ENCODE data around the gene ELP4.
"Not testable (repeated sequence)": the region's sequence is repeated elsewhere in the genome, so short reads cannot be mapped to it uniquely, and the experiment has no call there.

Gene ELP4

GRCh38 chr11:31555938-31556337, 46.4 kb downstream of the ELP4 start:
- no peak for DNase-seq (ENCODE audit: low read depth in 3 of 3)

- no peak for DNase-seq (ENCODE audit: low read depth in 3 of 3)
These were observed 48.4 kb downstream of the ELP4 start for GRCh38 chr11:31558001-31558400.

- DNase-seq (ENCODE audit: low read depth in 3 of 3): no peak
These were observed 51.4 kb downstream of the ELP4 start for GRCh38 chr11:31560842-31561476.

- DNase-seq (ENCODE audit: low read depth in 3 of 3): not testable (repeated sequence)
These were observed 55.0 kb downstream of the ELP4 start for GRCh38 chr11:31564517-31564916.

- DNase-seq (ENCODE audit: low read depth in 3 of 3): not testable (repeated sequence)
These were observed 64.6 kb downstream of the ELP4 start for GRCh38 chr11:31574133-31574532.

GRCh38 chr11:31575764-31576163, 66.2 kb downstream of the ELP4 start:
- DNase-seq (ENCODE audit: low read depth in 3 of 3): not testable (repeated sequence)

- DNase-seq (ENCODE audit: low read depth in 3 of 3): not testable (repeated sequence)
These were observed 69.8 kb downstream of the ELP4 start for GRCh38 chr11:31579412-31579811.

GRCh38 chr11:31582697-31583096, 73.1 kb downstream of the ELP4 start:
- DNase-seq (ENCODE audit: low read depth in 3 of 3): no peak

GRCh38 chr11:31598454-31598853, 88.9 kb downstream of the ELP4 start:
- DNase-seq (ENCODE audit: low read depth in 3 of 3): no peak

GRCh38 chr11:31601635-31602282, 92.2 kb downstream of the ELP4 start:
- DNase-seq (ENCODE audit: low read depth in 3 of 3): no peak

- no peak for DNase-seq (ENCODE audit: low read depth in 3 of 3)
These were observed 97.3 kb downstream of the ELP4 start for GRCh38 chr11:31606893-31607292.

- DNase-seq (ENCODE audit: low read depth in 3 of 3): no peak
These were observed 98.3 kb downstream of the ELP4 start for GRCh38 chr11:31607914-31608313.

- DNase-seq (ENCODE audit: low read depth in 3 of 3): no peak
These were observed 99.4 kb downstream of the ELP4 start for GRCh38 chr11:31608995-31609394.

GRCh38 chr11:31610544-31610943, 101.0 kb downstream of the ELP4 start:
- no peak for DNase-seq (ENCODE audit: low read depth in 3 of 3)

- no peak for DNase-seq (ENCODE audit: low read depth in 3 of 3)
These were observed 107.7 kb downstream of the ELP4 start for GRCh38 chr11:31617246-31617645.

GRCh38 chr11:31619980-31620379, 110.4 kb downstream of the ELP4 start:
- no peak for DNase-seq (ENCODE audit: low read depth in 3 of 3)

GRCh38 chr11:31620434-31620833, 110.9 kb downstream of the ELP4 start:
- no peak for DNase-seq (ENCODE audit: low read depth in 3 of 3)

- DNase-seq (ENCODE audit: low read depth in 3 of 3): no peak
These were observed 116.3 kb downstream of the ELP4 start for GRCh38 chr11:31625868-31626267.

GRCh38 chr11:31628111-31628510, 118.5 kb downstream of the ELP4 start:
- no peak for DNase-seq (ENCODE audit: low read depth in 3 of 3)

- DNase-seq (ENCODE audit: low read depth in 3 of 3): no peak
These were observed 127.4 kb downstream of the ELP4 start for GRCh38 chr11:31636983-31637382.

GRCh38 chr11:31640611-31641010, 131.0 kb downstream of the ELP4 start:
- DNase-seq (ENCODE audit: low read depth in 3 of 3): no peak

- DNase-seq (ENCODE audit: low read depth in 3 of 3): no peak
These were observed 132.0 kb downstream of the ELP4 start for GRCh38 chr11:31641477-31642062.

- DNase-seq (ENCODE audit: low read depth in 3 of 3): no peak
These were observed 134.3 kb downstream of the ELP4 start for GRCh38 chr11:31643857-31644256.
